ENCODE results near the gene SGCA.

SGCA gene

DNA sequence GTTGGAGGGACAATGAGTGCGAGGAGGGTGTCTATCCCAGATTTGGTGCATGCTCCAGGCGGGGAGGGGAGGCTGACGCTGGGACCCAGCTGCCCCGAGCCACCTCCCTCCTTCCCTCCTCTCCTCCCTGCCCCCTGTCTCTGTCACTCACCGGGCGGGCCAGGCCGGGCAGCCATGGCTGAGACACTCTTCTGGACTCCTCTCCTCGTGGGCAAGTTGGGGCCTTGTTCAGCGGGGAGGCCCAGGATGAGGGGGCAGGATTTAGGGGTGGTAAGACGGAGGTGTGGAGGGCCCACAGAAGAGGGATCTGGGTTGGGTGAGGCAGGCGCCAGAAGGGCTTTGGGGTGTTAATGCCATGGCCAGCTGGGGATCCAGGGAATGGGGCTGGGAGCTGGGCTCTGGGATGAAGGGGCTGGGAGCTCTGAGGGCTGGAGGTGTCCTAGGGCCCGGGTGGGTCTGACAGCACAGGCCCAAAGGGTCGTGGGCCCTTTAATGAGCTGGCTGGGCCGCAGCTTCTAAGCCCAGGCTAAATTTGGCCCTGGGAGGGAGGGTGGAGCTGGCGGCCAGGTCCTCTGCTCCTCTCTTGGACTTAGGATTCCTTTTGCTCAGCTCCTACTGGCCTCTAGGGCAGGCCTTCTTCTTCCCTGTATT lies at the start of gene SGCA:
TSS of gene SGCA (plus strand) at position 139 of the 651 bp plus-strand sequence. CDS start at position 175, 36 bp downstream.
- DNase-seq (ENCODE audit: low read depth, low spot score): no peak

DNA sequence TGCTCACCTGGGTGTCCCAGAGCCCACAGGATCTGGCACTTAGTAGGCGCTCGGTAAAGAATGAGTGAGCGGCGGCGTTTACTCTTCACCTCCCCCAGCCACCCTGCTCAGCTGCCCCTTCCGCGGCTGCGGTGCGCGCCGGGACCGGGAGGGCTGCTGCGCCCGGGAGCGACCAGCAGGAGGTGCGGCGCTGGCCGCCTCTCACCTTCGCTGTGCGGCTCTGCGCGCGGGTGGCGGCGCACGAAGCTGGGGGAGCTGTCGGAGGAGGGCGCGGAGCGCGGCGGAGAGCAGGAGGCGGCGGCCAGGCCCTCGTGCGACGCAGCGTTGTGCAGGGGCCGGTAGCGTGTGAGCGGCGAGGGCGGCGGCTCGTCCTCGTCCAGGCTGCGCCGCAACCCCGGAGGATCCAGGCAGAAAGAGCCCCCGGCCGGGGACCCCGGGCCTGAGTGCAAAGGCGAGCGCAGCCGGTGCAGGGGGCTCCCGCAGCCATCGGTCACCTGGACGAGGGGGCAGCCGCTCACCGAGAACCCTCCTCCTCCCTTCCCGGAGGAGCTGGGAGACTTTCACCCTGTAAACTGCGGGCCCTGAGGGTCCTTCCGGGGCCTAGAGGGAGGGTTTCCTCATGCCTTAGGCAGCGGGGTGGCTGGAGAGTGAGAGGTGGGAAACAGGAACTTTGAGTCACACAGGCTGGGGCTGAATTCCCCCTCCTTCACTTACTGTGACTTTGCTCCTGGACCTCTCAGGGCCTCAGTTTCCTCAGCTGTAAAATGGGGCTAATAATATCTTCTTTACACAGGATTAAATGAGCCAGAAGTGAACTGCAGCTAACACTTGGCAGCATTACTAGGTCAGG lies 48.4 kb upstream of the SGCA start:
- DNase-seq (ENCODE audit: low read depth, low spot score): no peak

DNA sequence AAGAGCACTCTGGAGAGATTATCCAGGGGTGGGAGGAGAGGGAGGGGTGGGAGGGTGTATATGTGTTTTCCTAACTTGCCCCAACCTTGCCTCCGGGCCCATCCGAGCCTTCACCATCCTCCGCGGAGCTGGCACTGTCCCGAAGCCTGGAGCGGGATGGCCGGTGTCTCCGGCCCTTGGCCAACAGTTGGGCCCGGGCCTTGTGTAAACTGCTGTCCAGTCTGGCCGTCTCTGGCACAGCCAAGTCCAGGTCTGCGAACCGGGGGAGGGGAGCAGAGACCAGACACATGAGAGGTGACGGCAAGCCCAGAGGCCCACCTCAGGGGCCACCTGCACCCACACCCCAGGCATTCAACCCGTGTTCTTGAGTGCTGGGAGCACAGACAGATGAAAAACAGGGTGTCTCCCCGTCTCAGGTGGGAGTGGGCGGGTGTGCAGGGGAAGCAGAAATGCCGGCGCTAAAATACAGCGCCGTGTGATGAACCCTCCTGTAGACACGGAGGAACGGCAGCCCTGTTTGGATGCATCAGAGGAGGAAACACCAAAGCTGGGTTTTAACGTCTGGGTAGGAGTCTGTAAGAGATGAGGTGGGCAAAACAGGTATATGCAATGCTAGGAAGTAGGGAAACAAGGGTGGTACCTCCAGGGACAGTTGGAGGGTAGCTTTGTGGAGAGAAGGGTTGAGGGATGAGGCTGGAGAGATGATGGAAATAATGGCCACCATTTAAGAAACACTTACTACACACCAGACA lies 47.6 kb upstream of the SGCA start:
- DNase-seq (ENCODE audit: low read depth, low spot score): no peak

DNA sequence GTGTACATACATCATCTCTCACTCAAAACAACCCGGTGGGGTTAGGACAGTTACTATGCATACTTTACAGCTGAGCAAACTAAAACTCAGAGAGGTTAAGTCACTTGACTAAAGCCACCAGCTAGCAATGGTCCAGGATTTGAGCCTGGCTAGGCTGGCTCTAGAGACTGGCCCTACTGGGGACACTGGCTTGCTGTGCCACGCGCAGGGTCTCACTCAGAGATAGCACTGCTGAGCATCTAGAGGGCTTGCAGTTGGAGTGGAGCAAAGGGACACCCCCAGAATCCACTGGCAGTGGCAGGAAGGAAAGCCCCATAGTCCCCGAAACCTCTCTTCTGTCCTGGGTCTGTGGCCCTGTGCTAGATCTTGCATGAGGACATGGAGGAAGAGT lies 47.0 kb upstream of the SGCA start:
- no peak for DNase-seq (ENCODE audit: low read depth, low spot score)

DNA sequence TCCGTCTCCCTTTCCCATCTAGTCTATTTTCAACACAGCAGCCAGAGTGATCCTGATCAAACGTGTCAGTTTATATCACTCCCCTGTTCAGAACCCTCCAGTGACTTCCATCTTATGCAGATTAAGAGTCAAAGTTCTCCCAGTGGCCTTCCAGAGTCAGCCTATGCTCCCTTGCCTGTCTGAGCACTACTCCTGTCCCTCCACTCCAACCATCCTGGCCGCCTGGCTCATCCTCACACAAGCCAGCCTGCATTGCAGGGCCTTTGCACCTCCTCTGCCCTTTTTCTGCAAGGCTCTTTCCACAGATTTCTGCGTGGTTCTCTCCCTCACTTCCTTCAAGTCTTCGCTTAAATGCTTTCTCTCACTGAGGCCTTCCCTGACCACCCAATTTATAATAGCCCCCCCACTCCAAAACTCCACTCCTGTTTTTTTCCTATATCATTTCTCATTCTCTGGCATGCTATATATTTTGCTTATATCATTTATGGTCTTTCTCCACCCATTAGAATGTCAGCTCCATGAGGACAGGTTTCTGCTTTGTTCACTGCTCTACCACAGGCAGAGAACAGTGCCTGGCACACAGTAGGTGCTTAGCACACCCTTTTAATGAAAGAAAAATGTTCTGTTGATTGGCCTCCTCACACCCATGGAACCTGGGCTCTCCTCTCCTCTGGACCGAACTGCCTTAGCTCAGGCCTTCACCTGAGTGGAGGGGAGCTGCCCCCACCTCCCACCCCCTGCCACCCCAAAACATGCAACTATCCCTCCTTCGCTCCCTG lies 45.1 kb upstream of the SGCA start:
- DNase-seq (ENCODE audit: low read depth, low spot score): no peak

DNA sequence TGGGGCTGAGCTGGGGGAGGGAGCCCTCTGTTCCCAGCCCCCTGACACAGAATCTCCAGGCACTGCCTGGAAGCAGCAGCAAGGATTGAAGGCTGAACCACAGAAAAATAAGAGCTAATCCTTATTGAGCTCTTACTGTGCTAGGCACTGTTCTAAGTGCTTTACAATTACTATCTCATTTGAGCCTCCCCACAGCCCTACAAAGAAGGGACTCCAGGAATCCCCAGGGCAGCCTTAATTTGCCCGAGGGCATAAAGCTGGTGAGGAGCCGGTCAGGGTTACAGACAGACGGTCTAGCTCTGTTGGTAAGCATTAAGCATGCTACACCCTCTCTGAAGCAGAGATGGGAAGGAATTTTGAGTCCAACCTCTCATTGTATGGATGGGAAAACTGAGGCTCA lies 42.9 kb upstream of the SGCA start:
- no peak for DNase-seq (ENCODE audit: low read depth, low spot score)

DNA sequence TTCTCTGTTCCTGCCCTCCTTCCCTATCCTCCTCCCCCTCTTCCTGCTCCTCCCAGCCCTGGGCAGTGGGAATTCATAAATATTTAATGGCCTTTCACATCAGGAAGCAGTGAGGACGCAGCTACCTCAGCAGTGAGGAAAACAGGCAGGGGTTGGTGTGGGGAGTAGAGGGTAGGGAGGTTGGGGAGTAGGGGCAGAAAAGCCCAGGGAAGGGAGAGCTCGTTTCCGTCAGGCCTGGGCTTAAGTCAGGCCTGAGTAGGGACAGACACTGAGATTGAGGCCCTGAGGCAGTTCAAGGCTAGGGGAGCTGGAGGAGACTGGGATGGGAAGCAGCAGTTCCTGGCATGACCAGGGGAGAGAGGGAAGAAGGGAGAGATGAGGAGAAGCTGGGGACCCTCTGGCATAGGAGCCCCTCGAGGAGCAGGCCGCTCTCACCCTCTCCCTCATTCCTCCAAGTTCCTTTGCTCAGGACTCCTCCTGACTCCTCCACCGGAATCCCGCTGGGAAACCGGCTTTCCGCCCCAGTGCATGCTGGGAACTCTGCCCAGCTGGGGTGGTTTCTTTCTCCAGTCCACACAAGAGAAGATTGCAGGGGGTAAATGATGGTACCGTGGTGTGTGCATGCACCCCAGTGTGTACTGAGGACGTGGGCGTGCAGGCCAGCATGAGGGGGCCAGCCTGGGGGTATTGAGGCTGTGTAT lies 42.0 kb upstream of the SGCA start:
- no peak for DNase-seq (ENCODE audit: low read depth, low spot score)

DNA sequence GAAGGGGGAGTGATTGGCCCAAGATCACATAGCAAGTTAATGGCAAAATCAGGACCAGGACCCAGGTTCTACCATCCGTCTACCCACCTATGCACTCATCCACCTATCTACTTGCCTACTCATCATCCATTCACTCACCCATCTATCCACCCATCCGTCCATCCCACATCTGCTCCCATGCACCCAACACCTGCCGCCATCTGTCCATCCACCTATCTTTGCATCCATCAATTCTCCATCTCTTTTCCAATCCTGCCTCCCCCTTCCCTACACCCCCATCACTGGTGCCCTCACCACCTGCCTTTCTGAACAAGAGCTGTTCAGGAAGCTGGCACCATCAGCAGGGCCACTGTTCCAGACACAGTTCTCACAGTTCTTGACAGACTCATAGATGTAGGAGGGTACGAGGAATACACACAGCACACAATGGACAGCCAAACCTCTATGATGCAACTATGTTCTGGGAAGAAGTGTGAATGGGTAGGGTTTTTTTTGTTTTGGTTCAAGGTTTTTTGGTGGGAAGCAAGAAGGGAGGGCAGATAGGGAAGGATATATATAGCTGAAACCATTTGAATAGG lies 40.3 kb upstream of the SGCA start:
- DNase-seq (ENCODE audit: low read depth, low spot score): no peak

DNA sequence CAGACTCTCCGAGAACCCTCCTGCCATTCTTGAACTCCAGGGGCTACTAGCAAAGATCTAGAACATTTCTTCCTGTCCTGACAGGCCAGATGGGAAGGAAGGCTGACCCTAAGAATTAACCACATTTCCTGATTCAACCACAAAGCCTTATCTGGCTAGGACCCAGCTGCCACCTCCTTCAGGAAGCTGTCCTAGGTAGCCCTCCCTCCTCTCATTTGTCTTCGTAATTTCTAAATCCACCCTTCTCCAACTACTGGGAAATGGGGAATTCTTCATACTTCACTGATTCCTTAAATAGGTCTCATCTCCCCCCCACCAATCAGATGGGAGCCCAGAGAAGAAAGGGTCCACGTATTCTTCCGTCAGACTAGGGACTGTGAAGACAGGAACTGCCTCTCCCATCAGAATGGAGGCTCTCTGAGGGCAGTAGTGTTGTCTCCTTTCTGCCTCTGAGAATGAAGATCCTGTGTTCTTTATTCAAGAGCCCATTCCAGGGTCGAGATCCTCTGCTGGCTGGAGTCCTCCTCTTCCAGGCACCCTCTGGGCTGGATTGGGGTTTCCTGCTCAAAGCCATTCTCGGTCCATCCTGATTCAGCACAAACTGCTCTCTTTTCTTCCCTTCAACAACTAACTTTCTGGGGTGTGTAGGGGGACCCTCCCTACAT lies 38.0 kb upstream of the SGCA start:
- no peak for DNase-seq (ENCODE audit: low read depth, low spot score)

DNA sequence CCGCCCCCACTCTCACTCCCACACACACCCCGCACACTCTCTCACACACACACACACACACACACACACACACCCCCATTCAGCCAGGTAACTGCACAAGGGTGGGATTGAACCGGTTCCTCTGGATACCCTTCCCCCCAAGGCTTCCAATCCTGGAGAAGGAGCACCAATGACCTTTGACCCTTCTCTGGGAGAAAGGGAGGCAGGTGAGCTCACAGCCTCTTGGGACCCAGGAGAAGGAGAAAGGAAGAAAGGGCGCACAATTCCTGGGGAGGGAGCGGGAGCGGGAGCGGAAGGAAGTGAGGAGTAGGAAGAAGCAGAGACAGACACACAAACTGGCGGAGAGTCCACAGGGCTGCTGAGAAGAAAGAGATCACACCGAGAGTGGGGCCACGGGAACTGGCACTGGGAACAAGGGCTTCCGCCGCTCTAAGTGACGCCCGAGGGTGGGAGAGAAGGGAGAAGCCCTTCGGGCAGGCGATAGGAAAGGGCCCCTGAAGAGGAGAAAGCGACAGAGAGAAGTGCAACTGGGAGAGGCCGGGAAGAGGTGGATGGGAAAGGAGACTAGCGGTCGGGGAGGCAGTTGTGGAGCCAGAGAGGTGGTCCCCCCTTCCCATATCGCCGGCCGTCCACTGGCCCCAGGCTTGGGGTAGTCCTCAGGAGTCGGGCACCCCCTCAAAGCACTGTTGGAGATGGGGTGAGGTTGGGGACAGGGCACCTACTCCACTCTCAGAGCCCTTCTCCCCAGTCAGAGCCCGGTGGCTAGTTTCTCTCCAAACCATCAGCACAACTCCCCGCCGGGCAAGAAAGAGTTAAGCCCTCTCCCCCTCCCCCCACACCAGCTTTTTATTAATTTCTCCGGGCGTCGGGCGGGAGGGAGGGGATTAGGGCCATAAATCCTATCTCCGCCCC lies 37.1 kb upstream of the SGCA start:
- no peak for DNase-seq (ENCODE audit: low read depth, low spot score)

DNA sequence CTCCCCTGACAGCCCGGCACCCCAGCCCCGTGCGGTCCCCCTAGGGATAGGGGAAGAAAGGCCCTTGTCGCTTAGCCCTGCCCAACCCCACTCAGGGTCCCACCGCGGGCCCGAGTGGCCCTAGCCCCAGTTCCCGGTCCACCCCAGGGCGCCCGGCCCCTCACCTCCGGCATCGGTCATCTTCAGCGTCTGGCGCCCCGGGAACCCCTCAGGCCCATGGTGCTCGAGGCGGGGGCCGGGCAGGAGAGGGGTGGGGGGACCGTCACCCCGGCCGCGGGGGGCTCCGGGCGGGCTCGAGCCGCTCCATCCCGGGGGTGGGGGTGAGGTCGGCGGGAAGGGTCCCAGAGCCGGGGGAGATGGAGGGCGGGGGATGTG lies 36.5 kb upstream of the SGCA start:
- DNase-seq (ENCODE audit: low read depth, low spot score): no peak

DNA sequence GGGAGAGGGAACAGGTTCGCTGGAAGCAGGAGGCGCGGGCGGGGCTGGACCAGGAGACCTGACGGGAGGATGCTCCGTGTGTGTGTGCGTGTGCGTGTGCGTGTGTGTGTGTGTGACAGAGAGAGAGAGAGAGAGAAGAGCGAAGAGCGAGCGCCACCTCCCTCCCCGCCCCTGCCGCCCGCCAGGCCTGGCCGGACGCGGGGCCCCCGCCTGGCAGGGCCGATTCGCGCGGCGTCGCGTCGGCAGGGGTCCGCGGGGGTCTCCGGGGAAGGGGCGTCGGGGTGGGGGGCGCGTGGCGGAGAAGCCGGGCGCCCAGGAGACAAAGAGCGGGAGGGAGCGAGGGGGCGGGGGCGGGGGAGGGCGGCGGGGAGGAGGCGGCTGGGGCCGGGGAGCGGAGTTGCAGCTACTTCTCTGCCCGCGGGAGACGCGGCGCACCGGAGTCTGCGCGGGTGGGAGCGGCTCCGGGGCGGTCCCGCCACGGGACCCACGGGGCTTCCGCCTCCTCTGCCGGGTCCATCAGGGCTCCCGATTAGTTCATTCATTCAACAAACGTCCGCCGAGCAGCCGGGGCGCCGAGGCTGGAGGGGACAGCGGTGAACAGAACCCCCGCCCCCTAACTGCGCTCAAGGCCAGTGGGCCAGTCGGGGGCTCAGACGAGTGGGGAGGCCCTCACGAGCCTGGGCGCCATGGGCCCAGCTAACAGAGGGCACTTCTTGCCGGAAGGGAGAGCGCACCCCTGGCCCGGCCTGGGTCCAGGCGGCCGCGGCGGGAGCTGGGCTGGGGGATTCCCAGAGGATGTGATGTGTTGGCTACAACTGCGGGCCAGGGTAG lies 35.9 kb upstream of the SGCA start, which contains the start of gene SAMD14:
TSS of gene SAMD14 (minus strand) at position 433 of the 831 bp plus-strand sequence. CDS start 5,201 bp downstream, outside the sequence.
- no peak for DNase-seq (ENCODE audit: low read depth, low spot score)

DNA sequence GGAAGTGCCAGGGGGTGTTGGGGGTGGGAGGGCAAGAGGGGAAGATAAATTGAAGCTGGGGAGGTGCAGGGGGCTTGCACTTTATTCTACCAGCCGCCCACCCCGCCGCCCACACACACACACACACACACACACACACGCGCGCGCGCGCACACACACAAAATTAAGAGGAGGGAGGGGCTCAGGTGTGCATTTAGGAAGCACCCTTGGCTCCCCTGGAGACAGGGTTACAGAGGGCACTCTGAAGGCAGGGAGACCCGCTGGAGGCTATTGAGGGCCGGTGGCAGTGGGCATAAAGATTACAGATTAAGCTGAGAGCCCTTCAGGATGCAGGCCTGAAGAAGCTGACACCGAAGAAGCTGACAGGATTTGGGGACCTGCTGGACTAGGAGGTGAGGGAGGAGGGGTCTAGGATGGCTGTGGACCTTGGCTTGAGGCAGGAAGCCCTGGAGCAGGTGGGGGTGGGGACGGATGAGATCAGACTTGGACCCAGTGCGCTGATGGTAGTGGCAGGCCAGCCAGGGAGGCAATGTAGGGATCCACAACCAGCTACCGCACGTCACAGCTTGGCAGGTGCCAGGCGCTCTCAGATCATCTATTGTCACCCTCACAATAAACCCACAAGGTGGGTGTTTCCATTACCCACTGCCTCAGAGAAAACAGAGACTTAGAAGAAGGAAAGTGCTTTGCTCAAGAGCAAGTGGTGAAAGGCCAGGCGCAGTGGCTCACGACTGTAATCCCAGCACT lies 35.1 kb upstream of the SGCA start:
- DNase-seq (ENCODE audit: low read depth, low spot score): no peak

DNA sequence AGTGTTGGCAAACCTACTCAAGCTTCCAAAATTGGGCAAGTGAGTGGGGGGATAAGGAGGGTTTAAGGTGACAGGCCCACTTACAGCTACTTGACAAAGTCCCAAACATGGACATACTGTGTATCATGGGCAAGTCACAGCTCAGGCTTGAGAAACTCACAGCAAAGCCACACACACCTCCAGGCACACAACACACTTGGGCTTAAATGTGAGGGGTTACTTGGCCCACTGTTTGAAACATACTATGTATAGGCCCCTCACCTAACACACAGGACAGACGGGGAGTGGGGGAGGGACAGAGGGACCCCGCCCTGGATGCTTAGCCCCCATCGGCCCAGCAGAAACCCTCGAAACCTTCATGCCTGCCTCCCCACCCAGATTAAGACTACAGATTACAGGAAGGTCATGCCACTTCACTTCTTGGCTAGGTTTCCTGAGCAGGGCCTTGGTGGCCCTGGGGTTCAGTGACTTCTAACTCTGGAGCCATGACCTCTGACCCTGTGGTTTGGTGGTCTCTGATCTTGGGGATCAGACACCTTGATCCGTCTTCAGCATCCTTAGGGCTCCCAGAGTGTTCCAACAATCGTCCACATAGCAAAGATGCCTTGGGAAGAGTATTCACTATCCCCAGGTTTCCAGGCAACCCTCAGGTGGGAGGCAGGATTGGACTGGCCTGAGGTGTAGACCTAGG lies 33.6 kb upstream of the SGCA start:
- DNase-seq (ENCODE audit: low read depth, low spot score): no peak

DNA sequence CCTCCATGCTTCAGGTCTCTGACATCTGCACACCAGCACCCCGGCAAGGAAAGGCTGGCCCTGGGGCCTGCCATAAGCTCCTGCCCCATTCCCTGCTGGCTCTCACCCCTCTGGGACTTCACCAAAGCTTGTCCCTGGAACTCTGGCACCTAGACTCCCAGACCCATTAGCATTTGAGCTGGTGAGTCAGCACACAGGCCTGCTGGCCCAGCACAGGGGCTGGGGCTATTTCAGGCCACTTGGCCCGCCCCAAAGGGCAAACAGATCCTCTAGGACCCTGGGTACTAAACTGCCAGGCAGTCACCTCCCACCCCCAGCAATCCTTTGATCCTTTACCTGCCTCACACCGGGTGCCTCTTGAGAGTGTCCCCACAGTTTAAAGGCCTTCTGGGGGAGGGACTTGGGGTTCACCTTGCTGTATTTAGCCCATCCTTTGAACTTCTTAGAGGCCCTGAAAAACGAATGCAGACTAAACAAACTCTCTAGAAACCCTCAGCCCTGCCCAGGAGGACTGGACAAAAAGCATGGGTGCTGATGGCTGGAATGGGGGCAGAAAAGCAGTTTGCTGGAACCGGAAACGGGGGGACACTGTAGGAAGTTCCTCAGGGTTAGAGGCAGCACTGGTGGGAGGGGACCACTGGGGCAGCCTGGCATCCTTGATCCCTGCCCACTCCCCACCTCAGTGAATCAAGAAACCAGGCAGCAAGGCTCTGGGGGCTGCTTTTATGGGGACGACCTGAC lies 32.6 kb upstream of the SGCA start:
- no peak for DNase-seq (ENCODE audit: low read depth, low spot score)

DNA sequence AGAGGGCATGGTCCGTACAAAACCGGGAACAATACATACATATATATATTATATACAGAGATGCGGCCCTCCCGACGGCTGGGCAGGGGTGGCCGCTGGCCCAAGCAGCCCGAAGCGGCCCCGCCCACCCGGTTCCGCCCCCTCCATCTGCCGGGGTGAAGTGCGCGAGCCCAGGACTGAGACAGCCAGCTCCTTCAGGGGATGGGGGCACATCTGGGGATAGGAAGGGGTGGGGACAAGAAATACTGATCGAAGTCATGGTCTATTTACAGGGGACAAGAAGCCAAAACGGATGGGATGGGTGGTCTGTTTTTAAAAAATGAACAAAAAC lies 32.1 kb upstream of the SGCA start:
- no peak for DNase-seq (ENCODE audit: low read depth, low spot score)
